DMS153 (cell line): ENCODE results near the gene NBPF1.
"Not testable (repeated sequence)": the region's sequence is repeated elsewhere in the genome, so short reads cannot be mapped to it uniquely, and the experiment has no call there.

ENCODE experiments used
- DNase-seq: peaks from one replicate; lab custom pipeline; 2025; lab: John Stamatoyannopoulos, UW

NBPF1 gene

GRCh38 chr1:16613185-16614147 is at the start of gene NBPF1:
NBPF1 (minus strand) TSS chr1:16613564.
- peak; percentile 96 for DNase-seq

- not testable (repeated sequence) for DNase-seq
Measured at GRCh38 chr1:16658234-16658633, 44.9 kb upstream of the NBPF1 start.

GRCh38 chr1:16656981-16657683 is 43.8 kb upstream of the NBPF1 start:
- DNase-seq = not testable (repeated sequence)

- not testable (repeated sequence) for DNase-seq
Measured at GRCh38 chr1:16656574-16656973, 43.2 kb upstream of the NBPF1 start.

- not testable (repeated sequence) for DNase-seq
Measured at GRCh38 chr1:16651560-16651959, 38.2 kb upstream of the NBPF1 start.

- not testable (repeated sequence) for DNase-seq
Measured at GRCh38 chr1:16649960-16650359, 36.6 kb upstream of the NBPF1 start.

GRCh38 chr1:16649390-16649789 is 36.0 kb upstream of the NBPF1 start:
- DNase-seq = not testable (repeated sequence)

GRCh38 chr1:16648756-16649155 is 35.4 kb upstream of the NBPF1 start:
- DNase-seq = not testable (repeated sequence)

- not testable (repeated sequence) for DNase-seq
Measured at GRCh38 chr1:16648250-16648649, 34.9 kb upstream of the NBPF1 start.

GRCh38 chr1:16647179-16648176 is 34.1 kb upstream of the NBPF1 start:
- not testable (repeated sequence) for DNase-seq

- DNase-seq = not testable (repeated sequence)
Measured at GRCh38 chr1:16646716-16647115, 33.4 kb upstream of the NBPF1 start.

GRCh38 chr1:16646061-16646664 is 32.8 kb upstream of the NBPF1 start:
- not testable (repeated sequence) for DNase-seq

GRCh38 chr1:16645271-16646060 is 32.1 kb upstream of the NBPF1 start:
- DNase-seq = not testable (repeated sequence)

- peak; percentile 86 for DNase-seq
Measured at GRCh38 chr1:16644482-16645270, 31.3 kb upstream of the NBPF1 start.

GRCh38 chr1:16644193-16644481 is 30.8 kb upstream of the NBPF1 start:
- DNase-seq = no peak

- not testable (repeated sequence) for DNase-seq
Measured at GRCh38 chr1:16643476-16644192, 30.3 kb upstream of the NBPF1 start.

- not testable (repeated sequence) for DNase-seq
Measured at GRCh38 chr1:16643001-16643411, 29.6 kb upstream of the NBPF1 start.

- DNase-seq = not testable (repeated sequence)
Measured at GRCh38 chr1:16642025-16642966, 28.9 kb upstream of the NBPF1 start.
